ENCODE results near the gene BNC1.

DNA sequence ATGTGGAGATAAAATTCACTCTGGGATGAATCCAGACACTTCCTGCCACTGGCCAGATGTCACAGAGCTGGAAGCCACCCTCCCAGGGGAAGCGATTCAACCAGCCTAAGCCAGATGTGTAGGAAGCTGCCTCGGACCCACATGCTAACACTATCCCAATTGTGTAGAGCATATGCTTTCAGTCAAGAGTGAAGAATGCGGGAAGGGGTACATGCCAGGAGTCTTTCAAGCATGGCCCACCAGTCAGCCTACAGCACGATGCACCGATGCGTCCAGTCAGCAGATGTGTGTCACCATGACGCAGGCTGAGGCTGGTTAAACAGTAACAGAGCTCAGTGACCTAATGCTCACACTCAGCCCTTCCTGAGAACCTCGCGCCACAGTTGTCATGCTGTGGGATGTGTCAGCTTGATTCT lies 38.8 kb upstream of the BNC1 start:
- no peak for TF ChIP-seq POLR2A (IDR thresholded peaks at IDR 0.05; ENCODE audit: low read length)
- TF ChIP-seq GATA1 (IDR thresholded peaks at IDR 0.05; ENCODE audit: low read depth, low read length), result no peak

Measured in erythroblast (primary cell).